ENCODE data around the gene BCKDHA.
"Not testable (repeated sequence)": the region's sequence is repeated elsewhere in the genome, so short reads cannot be mapped to it uniquely, and the experiment has no call there.

The BCKDHA gene

DNA sequence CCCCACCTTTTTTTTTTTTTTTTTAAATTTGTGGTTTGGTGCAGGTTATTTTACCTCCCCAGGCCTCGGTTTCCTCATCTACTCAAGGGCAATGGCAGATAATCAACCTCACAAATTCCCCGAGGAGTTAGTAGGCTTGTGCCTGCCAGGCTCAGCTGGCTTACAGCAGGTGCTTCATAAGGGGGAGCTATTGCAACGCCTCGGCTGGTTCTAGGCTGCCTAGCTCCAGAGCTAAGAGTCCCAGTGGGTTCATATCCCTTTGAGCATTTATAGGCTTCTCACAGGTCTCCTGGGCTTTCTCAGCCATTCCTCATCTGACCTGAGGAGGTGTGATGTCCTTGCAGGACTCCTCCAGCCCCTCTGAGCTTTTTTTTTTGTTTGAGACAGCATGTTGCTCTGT, 10.6 kb downstream of the BCKDHA start:
- no peak for TF ChIP-seq EZH2phosphoT487 (conservative IDR thresholded peaks at IDR 0.05; ENCODE audit: low read length)
- TF ChIP-seq, protein P1, sequence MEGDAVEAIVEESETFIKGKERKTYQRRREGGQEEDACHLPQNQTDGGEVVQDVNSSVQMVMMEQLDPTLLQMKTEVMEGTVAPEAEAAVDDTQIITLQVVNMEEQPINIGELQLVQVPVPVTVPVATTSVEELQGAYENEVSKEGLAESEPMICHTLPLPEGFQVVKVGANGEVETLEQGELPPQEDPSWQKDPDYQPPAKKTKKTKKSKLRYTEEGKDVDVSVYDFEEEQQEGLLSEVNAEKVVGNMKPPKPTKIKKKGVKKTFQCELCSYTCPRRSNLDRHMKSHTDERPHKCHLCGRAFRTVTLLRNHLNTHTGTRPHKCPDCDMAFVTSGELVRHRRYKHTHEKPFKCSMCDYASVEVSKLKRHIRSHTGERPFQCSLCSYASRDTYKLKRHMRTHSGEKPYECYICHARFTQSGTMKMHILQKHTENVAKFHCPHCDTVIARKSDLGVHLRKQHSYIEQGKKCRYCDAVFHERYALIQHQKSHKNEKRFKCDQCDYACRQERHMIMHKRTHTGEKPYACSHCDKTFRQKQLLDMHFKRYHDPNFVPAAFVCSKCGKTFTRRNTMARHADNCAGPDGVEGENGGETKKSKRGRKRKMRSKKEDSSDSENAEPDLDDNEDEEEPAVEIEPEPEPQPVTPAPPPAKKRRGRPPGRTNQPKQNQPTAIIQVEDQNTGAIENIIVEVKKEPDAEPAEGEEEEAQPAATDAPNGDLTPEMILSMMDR (IDR thresholded peaks at IDR 0.05; ENCODE audit: insufficient read depth, low read length, poor library complexity, severe bottlenecking) = no peak
- no peaks in the 10 kb centered on the region for H3K9me3 ChIP-seq (ENCODE audit: insufficient read depth, low read length)
- H3K9ac ChIP-seq (ENCODE audit: low read length) = no peak overlapping the region
- H3K79me2 ChIP-seq (ENCODE audit: insufficient read depth, low read length) = no peaks in the 10 kb centered on the region
- no peaks in the 10 kb centered on the region for H3K36me3 ChIP-seq (ENCODE audit: low read length)
- no peak overlapping the region for H3K27ac ChIP-seq (ENCODE audit: low read depth, low read length)
- H2AFZ ChIP-seq (ENCODE audit: low read depth, low read length, severe bottlenecking) = no peak overlapping the region
- H4K20me1 ChIP-seq (ENCODE audit: low read depth, low read length) = no peaks in the 10 kb centered on the region
- no peak overlapping the region for H3K4me3 ChIP-seq (ENCODE audit: insufficient read depth, low read length, poor library complexity, severe bottlenecking)
- no peaks in the 10 kb centered on the region for H3K9me2 ChIP-seq (replicated peaks; ENCODE audit: insufficient read depth, low read length)
- no peaks in the 10 kb centered on the region for H3F3A ChIP-seq (ENCODE audit: insufficient read depth)
- no peaks in the 10 kb centered on the region for H3K27me3 ChIP-seq (ENCODE audit: low read length)
- H3K4me2 ChIP-seq (ENCODE audit: low read depth, low read length, poor library complexity, severe bottlenecking) = no peak overlapping the region

DNA sequence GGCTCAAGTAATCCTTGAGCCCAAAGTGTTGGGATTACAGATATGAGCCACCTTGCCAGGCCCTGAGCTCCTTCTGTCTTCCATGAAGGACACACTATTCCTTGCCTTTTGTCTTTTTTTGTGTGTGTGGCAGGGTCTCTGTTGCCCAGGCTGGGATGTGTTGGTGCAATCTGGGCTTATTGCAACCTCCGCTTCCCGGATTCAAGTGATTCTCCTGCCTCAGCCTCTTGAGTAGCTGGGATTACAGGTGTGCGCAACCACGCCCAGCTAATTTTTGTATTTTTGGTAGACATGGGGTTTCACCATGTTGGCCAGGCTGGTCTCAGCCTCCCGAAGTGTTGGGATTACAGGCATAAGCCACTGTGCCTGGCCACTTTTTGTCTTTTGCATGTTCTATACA, 11.2 kb downstream of the BCKDHA start:
- H3K79me2 ChIP-seq (ENCODE audit: insufficient read depth, low read length); H3K9ac ChIP-seq (ENCODE audit: low read length); H2AFZ ChIP-seq (ENCODE audit: low read depth, low read length, severe bottlenecking); H4K20me1 ChIP-seq (ENCODE audit: low read depth, low read length); H3K9me3 ChIP-seq (ENCODE audit: insufficient read depth, low read length); H3K36me3 ChIP-seq (ENCODE audit: low read length); H3K4me3 ChIP-seq (ENCODE audit: insufficient read depth, low read length, poor library complexity, severe bottlenecking); H3K4me2 ChIP-seq (ENCODE audit: low read depth, low read length, poor library complexity, severe bottlenecking); H3K27me3 ChIP-seq (ENCODE audit: low read length); H3K9me2 ChIP-seq (replicated peaks; ENCODE audit: insufficient read depth, low read length); H3K27ac ChIP-seq (ENCODE audit: low read depth, low read length); H3F3A ChIP-seq (ENCODE audit: insufficient read depth): not testable (repeated sequence)

DNA sequence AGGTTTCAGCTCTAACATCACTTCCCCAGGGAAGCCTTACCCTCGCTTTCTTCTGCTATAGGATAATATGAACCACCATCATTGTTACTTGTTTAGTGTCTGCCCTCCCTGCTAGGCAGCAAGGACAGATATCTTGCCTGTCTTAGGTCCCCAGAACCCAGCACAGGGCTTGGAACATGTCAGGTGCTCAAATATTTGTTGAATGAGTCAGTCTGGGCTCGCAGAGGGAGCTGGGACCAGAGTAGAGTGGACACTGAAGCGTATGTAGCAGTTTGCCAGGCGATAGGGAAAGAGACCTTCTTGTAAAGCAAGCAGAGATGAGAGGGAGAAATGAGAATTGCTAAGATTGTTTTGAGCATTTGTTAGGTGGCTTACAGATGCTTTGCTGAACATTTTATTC, 11.7 kb downstream of the BCKDHA start:
- H3F3A ChIP-seq (ENCODE audit: insufficient read depth) = no peaks in the 10 kb centered on the region
- no peak overlapping the region for H3K27ac ChIP-seq (ENCODE audit: low read depth, low read length)
- no peaks in the 10 kb centered on the region for H4K20me1 ChIP-seq (ENCODE audit: low read depth, low read length)
- no peak overlapping the region for H3K4me2 ChIP-seq (ENCODE audit: low read depth, low read length, poor library complexity, severe bottlenecking)
- no peak overlapping the region for H2AFZ ChIP-seq (ENCODE audit: low read depth, low read length, severe bottlenecking)
- no peak overlapping the region for H3K4me3 ChIP-seq (ENCODE audit: insufficient read depth, low read length, poor library complexity, severe bottlenecking)
- no peak overlapping the region for H3K9ac ChIP-seq (ENCODE audit: low read length)
- TF ChIP-seq EZH2phosphoT487 (conservative IDR thresholded peaks at IDR 0.05; ENCODE audit: low read length) = no peak
- TF ChIP-seq, protein P1 (IDR thresholded peaks at IDR 0.05; ENCODE audit: insufficient read depth, low read length, poor library complexity, severe bottlenecking) = no peak
- H3K9me2 ChIP-seq (replicated peaks; ENCODE audit: insufficient read depth, low read length) = no peaks in the 10 kb centered on the region
- H3K9me3 ChIP-seq (ENCODE audit: insufficient read depth, low read length) = no peaks in the 10 kb centered on the region
- no peaks in the 10 kb centered on the region for H3K79me2 ChIP-seq (ENCODE audit: insufficient read depth, low read length)
- H3K27me3 ChIP-seq (ENCODE audit: low read length) = no peaks in the 10 kb centered on the region
- H3K36me3 ChIP-seq (ENCODE audit: low read length) = no peaks in the 10 kb centered on the region

DNA sequence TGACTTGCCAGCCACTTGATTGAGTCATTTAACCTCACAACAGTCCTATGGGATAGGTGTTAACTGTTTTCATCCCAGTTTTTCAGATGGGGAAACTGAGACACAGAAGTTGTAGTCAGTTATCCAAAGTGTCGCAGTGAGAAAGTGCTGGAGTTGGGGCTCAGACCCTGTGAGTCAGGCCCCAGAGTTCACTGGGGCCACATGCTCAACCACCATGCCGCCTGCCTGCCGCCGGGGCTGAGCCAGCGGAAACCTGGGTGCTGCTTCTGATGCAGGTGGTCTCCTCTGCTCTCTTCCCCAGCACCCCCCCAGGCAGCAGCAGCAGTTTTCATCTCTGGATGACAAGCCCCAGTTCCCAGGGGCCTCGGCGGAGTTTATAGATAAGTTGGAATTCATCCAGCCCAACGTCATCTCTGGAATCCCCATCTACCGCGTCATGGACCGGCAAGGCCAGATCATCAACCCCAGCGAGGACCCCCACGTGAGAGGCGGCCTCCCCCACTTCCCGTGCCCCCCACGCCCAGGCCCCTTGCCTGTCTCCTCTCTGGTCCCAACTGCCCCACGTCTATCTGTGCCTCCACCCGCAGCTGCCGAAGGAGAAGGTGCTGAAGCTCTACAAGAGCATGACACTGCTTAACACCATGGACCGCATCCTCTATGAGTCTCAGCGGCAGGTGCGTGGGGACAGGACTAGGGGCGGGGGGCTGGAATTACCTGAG, 12.9 kb downstream of the BCKDHA start:
- Histone ChIP-seq H3K27me3 (ENCODE audit: low read length) (no peaks in the 10 kb centered on the region), H3K9me3 (ENCODE audit: insufficient read depth, low read length) (no peaks in the 10 kb centered on the region), H3K4me2 (ENCODE audit: low read depth, low read length, poor library complexity, severe bottlenecking) (no peak overlapping the region), H3K36me3 (ENCODE audit: low read length) (no peaks in the 10 kb centered on the region), H3K9me2 (replicated peaks; ENCODE audit: insufficient read depth, low read length) (no peaks in the 10 kb centered on the region), H3K9ac (ENCODE audit: low read length) (no peak overlapping the region), H3K27ac (ENCODE audit: low read depth, low read length) (no peak overlapping the region), H3K79me2 (ENCODE audit: insufficient read depth, low read length) (no peaks in the 10 kb centered on the region), H3F3A (ENCODE audit: insufficient read depth) (no peaks in the 10 kb centered on the region), H2AFZ (ENCODE audit: low read depth, low read length, severe bottlenecking) (no peak overlapping the region), H4K20me1 (ENCODE audit: low read depth, low read length) (no peaks in the 10 kb centered on the region), H3K4me3 (ENCODE audit: insufficient read depth, low read length, poor library complexity, severe bottlenecking) (no peak overlapping the region)
- TF ChIP-seq, protein P1 (IDR thresholded peaks at IDR 0.05; ENCODE audit: insufficient read depth, low read length, poor library complexity, severe bottlenecking) = no peak
- TF ChIP-seq EZH2phosphoT487 (conservative IDR thresholded peaks at IDR 0.05; ENCODE audit: low read length) = no peak
